Measurements from ENCODE around the gene SYF2.
"Not testable (repeated sequence)": the region's sequence is repeated elsewhere in the genome, so short reads cannot be mapped to it uniquely, and the experiment has no call there.

Gene SYF2

DNA sequence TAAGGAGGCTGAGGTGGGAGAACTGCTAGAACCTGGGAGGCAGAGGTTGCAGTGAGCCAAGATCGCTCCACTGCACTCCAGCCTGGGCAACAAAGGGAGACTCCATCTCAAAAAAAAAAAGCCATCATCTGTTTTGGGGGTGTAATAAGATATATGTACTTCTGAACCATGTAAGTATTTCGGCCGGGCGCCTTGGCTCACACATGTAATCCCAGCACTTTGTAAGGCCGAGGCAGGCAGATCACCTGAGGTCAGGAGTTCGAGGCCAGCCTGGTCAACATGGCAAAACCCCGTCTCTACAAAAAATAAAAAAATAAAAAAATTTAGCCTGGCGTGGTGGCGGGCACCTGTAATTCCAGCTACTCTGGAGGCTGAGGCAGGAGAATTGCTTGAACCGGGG, 3.1 kb upstream of the SYF2 start:
- CTCF ChIA-PET = interaction anchor here (0.6 kb wide), 1 partner anchor 271 kb away, joined by 3 read pairs; no protein-coding TSS in a partner anchor
- WGBS (ENCODE audit: insufficient coverage) = 98% methylated on average over 9 of the region's 10 CpGs
- DNase-seq; H3K27me3 ChIP-seq (replicated peaks in 2 of 5; ENCODE audit: control insufficient read depth in 4 of 5, insufficient read depth in 5 of 5, low read length in 4 of 5); H3K36me3 ChIP-seq (ENCODE audit: control insufficient read depth in 4 of 4, insufficient read depth in 4 of 4, low read length in 3 of 4); POLR2A ChIA-PET; H3K27ac ChIP-seq (ENCODE audit: insufficient read depth in 1 of 2, low read depth in 1 of 2, low read length in 2 of 2, poor library complexity in 1 of 2, severe bottlenecking in 2 of 2); H3K9me3 ChIP-seq (ENCODE audit: control extremely low read depth in 1 of 5, control insufficient read depth in 4 of 5, insufficient read depth in 2 of 5, low read depth in 1 of 5, low read length in 4 of 5); H3K4me3 ChIP-seq (ENCODE audit: control insufficient read depth in 1 of 7, extremely low read depth in 1 of 7, insufficient read depth in 4 of 7, low read depth in 2 of 7, low read length in 6 of 7): not testable (repeated sequence)
- H3K4me1 ChIP-seq (ENCODE audit: control extremely low read depth in 1 of 4, control insufficient read depth in 4 of 4, insufficient read depth in 4 of 4, low read length in 3 of 4) = peaks cover 18 to 60% (median 46%) of the 10 kb centered on the region in 4 experiments

DNA sequence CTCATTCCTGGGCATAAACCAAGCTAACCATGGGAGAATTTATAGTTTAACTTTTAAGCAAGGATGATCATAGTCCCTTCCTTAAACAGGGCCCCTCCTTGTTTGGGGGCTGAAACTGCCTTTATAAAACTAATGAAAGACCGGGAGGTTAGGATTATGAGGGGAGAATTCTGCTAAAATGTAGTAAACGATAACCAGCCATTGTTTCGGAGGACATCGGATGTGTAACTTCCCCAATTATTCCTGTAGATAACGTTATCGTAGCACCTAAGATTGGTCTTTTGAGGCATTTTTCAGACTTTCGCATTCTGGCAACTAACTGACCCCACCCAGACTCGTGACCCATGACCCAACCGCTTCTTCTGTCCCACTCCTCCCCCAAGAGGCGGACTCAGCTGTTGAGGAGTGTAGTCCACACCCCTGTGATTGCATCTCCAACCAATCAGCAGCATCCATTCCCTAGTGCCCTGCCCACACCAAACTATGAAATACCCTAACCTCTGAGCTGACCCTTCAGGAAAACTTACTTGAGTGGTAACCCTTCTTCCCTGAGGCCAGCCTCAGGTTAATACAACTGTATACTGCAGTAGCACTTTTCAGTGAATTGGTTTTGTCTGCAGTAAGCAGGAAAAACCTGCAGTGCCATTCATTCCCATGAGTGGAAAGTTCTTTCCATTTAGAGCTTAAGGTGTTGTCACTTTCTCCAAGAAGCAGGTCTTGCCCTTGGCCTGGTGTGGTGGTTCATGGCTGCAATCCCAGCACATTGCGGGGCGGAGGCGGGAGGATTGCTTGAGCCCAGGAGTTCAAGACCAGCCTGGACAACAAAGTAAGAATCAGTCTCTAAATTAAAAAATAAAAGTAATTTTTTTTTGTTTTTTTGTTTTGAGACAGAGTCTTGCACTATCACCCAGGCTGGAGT, 823 bp upstream of the SYF2 start:
- ChIA-PET CTCF (interaction anchor here (0.6 to 2.3 kb wide), 5 partner anchors 10 to 106 kb away, joined by 3 to 7 read pairs (median 3); no protein-coding TSS in a partner anchor), POLR2A (interaction anchor here (0.6 to 2.8 kb wide), 5 partner anchors 9 to 1671 kb away, joined by 3 to 24 read pairs (median 3); partner anchors contain the start of genes RSRP1 and RUNX3)
- 40% methylated on average over 5 of the region's 13 CpGs for WGBS (ENCODE audit: insufficient coverage)
- peak overlapping the region; percentile 92 to 100 (median 93) for H3K4me3 ChIP-seq (ENCODE audit: control insufficient read depth in 1 of 7, extremely low read depth in 1 of 7, insufficient read depth in 4 of 7, low read depth in 2 of 7, low read length in 6 of 7)
- DNase-seq = peak; percentile 79 to 87 (median 84)
- peaks cover 2 to 29% (median 21%) of the 10 kb centered on the region in 4 experiments for H3K36me3 ChIP-seq (ENCODE audit: control insufficient read depth in 4 of 4, insufficient read depth in 4 of 4, low read length in 3 of 4)
- H3K27ac ChIP-seq (ENCODE audit: insufficient read depth in 1 of 2, low read depth in 1 of 2, low read length in 2 of 2, poor library complexity in 1 of 2, severe bottlenecking in 2 of 2) = peak overlapping the region; percentile 84 to 96
- no peaks in the 10 kb centered on the region for H3K27me3 ChIP-seq (replicated peaks in 2 of 5; ENCODE audit: control insufficient read depth in 4 of 5, insufficient read depth in 5 of 5, low read length in 4 of 5)
- H3K4me1 ChIP-seq (ENCODE audit: control extremely low read depth in 1 of 4, control insufficient read depth in 4 of 4, insufficient read depth in 4 of 4, low read length in 3 of 4) = peaks cover 13 to 47% (median 37%) of the 10 kb centered on the region in 4 experiments
- no peaks in the 10 kb centered on the region for H3K9me3 ChIP-seq (ENCODE audit: control extremely low read depth in 1 of 5, control insufficient read depth in 4 of 5, insufficient read depth in 2 of 5, low read depth in 1 of 5, low read length in 4 of 5)

DNA sequence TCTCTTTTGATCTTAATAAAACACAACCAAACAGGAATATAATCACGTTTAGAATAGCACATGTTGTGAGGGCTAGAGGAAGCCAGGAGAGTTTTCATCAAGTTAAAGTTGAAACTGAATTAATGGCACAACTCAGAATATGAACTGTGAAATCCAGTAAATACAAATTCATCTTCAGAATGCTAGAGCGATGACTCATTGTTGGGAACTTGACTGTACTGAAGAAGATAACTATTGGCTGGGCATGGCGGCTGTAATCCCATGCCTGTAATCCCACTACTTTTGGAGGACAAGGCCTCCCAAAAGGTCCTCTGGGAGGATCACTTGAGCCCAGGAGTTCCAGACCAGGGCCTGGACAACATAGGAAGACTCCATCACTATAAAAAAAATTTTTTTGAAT, 8.8 kb downstream of the SYF2 start:
- Histone ChIP-seq H3K36me3 (ENCODE audit: control insufficient read depth in 4 of 4, insufficient read depth in 4 of 4, low read length in 3 of 4) (peaks cover 15 to 73% (median 39%) of the 10 kb centered on the region in 4 experiments), H3K27ac (ENCODE audit: insufficient read depth in 1 of 2, low read depth in 1 of 2, low read length in 2 of 2, poor library complexity in 1 of 2, severe bottlenecking in 2 of 2) (no peak overlapping the region), H3K4me3 (ENCODE audit: control insufficient read depth in 1 of 7, extremely low read depth in 1 of 7, insufficient read depth in 4 of 7, low read depth in 2 of 7, low read length in 6 of 7) (no peak overlapping the region), H3K9me3 (ENCODE audit: control extremely low read depth in 1 of 5, control insufficient read depth in 4 of 5, insufficient read depth in 2 of 5, low read depth in 1 of 5, low read length in 4 of 5) (no peaks in the 10 kb centered on the region), H3K27me3 (replicated peaks in 2 of 5; ENCODE audit: control insufficient read depth in 4 of 5, insufficient read depth in 5 of 5, low read length in 4 of 5) (no peaks in the 10 kb centered on the region), H3K4me1 (ENCODE audit: control extremely low read depth in 1 of 4, control insufficient read depth in 4 of 4, insufficient read depth in 4 of 4, low read length in 3 of 4) (no peaks in the 10 kb centered on the region)
- ChIA-PET CTCF (interaction anchor here (1.1 kb wide), 1 partner anchor 21 kb away, joined by 3 read pairs; no protein-coding TSS in a partner anchor), POLR2A (no interaction called here)
- no peak for DNase-seq
- 100% methylated on average over 2 of the region's 3 CpGs for WGBS (ENCODE audit: insufficient coverage)

DNA sequence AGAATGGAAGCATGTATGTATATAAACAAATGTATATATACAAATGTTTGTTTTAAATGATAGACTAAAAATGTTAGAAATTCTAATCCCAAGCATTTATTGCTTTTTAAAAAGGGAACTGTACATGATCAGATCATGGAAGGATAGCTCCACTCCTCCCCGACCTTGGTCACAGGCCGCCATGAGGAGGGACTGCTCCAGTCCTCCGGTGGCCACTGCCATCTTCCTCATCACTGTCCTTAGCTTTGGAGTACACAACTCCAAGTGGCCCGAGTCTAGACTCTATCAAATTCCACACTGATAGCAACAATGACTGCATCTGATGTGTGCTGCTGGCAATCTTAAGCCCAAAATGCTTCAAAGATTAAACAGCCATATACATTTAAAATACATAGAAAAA, 9.7 kb downstream of the SYF2 start:
- Histone ChIP-seq H3K9me3 (ENCODE audit: control extremely low read depth in 1 of 5, control insufficient read depth in 4 of 5, insufficient read depth in 2 of 5, low read depth in 1 of 5, low read length in 4 of 5) (no peaks in the 10 kb centered on the region), H3K36me3 (ENCODE audit: control insufficient read depth in 4 of 4, insufficient read depth in 4 of 4, low read length in 3 of 4) (peaks cover 11 to 65% (median 35%) of the 10 kb centered on the region in 4 experiments), H3K27me3 (replicated peaks in 2 of 5; ENCODE audit: control insufficient read depth in 4 of 5, insufficient read depth in 5 of 5, low read length in 4 of 5) (no peaks in the 10 kb centered on the region), H3K4me3 (ENCODE audit: control insufficient read depth in 1 of 7, extremely low read depth in 1 of 7, insufficient read depth in 4 of 7, low read depth in 2 of 7, low read length in 6 of 7) (no peak overlapping the region), H3K27ac (ENCODE audit: insufficient read depth in 1 of 2, low read depth in 1 of 2, low read length in 2 of 2, poor library complexity in 1 of 2, severe bottlenecking in 2 of 2) (no peak overlapping the region), H3K4me1 (ENCODE audit: control extremely low read depth in 1 of 4, control insufficient read depth in 4 of 4, insufficient read depth in 4 of 4, low read length in 3 of 4) (no peaks in the 10 kb centered on the region)
- ChIA-PET CTCF (interaction anchor here (0.9 to 1.1 kb wide), 3 partner anchors 16 to 20 kb away, joined by 3 read pairs; no protein-coding TSS in a partner anchor), POLR2A (interaction anchor here (0.6 to 0.9 kb wide), 3 partner anchors 9 to 721 kb away, joined by 3 read pairs; partner anchors contain the start of genes RSRP1 and SYF2)
- WGBS (ENCODE audit: insufficient coverage) = 98% methylated on average over 4 of the region's 4 CpGs
- DNase-seq = no peak

DNA sequence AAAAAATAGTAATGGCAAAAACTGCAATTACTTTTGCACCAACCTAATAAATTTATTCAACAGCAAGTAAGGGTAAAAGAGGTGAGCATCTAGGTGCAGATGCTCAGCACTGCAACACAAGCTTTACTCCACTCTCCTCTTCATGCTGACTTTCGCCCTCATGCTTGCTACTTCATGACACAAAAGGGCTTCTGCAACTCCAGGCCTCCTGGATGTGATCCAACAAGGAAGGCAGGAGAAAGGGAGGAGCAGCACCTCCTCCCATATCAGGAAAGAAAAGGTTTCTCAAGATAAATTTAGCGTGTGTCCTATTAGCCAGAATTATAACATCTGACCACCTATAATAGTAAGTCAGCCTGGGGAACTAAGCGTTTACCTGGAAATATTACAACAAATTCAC, 11.6 kb downstream of the SYF2 start:
- Histone ChIP-seq H3K9me3 (ENCODE audit: control extremely low read depth in 1 of 5, control insufficient read depth in 4 of 5, insufficient read depth in 2 of 5, low read depth in 1 of 5, low read length in 4 of 5) (no peaks in the 10 kb centered on the region), H3K4me3 (ENCODE audit: control insufficient read depth in 1 of 7, extremely low read depth in 1 of 7, insufficient read depth in 4 of 7, low read depth in 2 of 7, low read length in 6 of 7) (no peak overlapping the region), H3K36me3 (ENCODE audit: control insufficient read depth in 4 of 4, insufficient read depth in 4 of 4, low read length in 3 of 4) (peaks cover 9 to 49% (median 24%) of the 10 kb centered on the region in 4 experiments), H3K4me1 (ENCODE audit: control extremely low read depth in 1 of 4, control insufficient read depth in 4 of 4, insufficient read depth in 4 of 4, low read length in 3 of 4) (peaks cover 0 to 14% (median 12%) of the 10 kb centered on the region in 4 experiments), H3K27me3 (replicated peaks in 2 of 5; ENCODE audit: control insufficient read depth in 4 of 5, insufficient read depth in 5 of 5, low read length in 4 of 5) (no peaks in the 10 kb centered on the region), H3K27ac (ENCODE audit: insufficient read depth in 1 of 2, low read depth in 1 of 2, low read length in 2 of 2, poor library complexity in 1 of 2, severe bottlenecking in 2 of 2) (no peak overlapping the region)
- ChIA-PET POLR2A (no interaction called here), CTCF (interaction anchor here (1.0 to 1.4 kb wide), 2 partner anchors 10 to 15 kb away, joined by 3 read pairs; no protein-coding TSS in a partner anchor)
- no peak for DNase-seq
- WGBS (ENCODE audit: insufficient coverage) = 100% methylated on average over 1 of the region's 3 CpGs

DNA sequence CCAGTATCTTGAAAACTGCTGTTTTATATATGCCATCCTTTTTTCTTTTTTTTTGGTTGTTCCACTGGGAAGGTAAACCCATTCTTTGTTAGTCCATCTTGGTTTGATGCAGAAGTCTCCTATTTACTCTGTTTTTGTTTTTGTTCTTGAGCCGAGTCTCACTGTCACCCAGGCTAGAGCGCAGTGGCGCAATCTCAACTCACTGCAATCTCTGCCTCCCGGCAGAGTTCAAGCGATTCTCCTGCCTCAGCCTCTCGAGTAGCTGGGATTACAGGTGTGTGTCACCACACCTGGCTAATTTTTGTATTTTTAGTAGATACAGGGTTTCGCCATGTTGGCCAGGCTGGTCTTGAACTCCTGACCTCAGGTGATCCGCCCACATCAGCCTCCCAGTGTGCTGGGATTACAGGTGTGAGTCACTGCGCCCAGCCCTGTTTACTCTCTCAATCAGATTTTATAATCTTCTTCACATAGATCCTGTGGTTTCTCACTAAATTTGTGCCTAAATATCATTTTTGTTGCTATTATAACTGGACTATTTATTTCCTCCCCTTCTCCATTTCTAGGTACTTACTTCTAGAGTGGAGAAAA, 12.5 kb downstream of the SYF2 start:
- H3K4me1 ChIP-seq (ENCODE audit: control extremely low read depth in 1 of 4, control insufficient read depth in 4 of 4, insufficient read depth in 4 of 4, low read length in 3 of 4) = peaks cover 0 to 14% (median 12%) of the 10 kb centered on the region in 4 experiments
- peaks cover 6 to 43% (median 21%) of the 10 kb centered on the region in 4 experiments for H3K36me3 ChIP-seq (ENCODE audit: control insufficient read depth in 4 of 4, insufficient read depth in 4 of 4, low read length in 3 of 4)
- 100% methylated on average over 7 of the region's 9 CpGs for WGBS (ENCODE audit: insufficient coverage)
- ChIA-PET POLR2A (interaction anchor here (0.7 kb wide), 1 partner anchor 273 kb away, joined by 6 read pairs; no protein-coding TSS in a partner anchor), CTCF (interaction anchor here (1.0 to 1.4 kb wide), 2 partner anchors 9 to 12 kb away, joined by 3 to 4 read pairs; partner anchors contain the start of gene SYF2)
- no peaks in the 10 kb centered on the region for H3K27me3 ChIP-seq (replicated peaks in 2 of 5; ENCODE audit: control insufficient read depth in 4 of 5, insufficient read depth in 5 of 5, low read length in 4 of 5)
- H3K4me3 ChIP-seq (ENCODE audit: control insufficient read depth in 1 of 7, extremely low read depth in 1 of 7, insufficient read depth in 4 of 7, low read depth in 2 of 7, low read length in 6 of 7) = no peak overlapping the region
- no peak for DNase-seq
- no peak overlapping the region for H3K27ac ChIP-seq (ENCODE audit: insufficient read depth in 1 of 2, low read depth in 1 of 2, low read length in 2 of 2, poor library complexity in 1 of 2, severe bottlenecking in 2 of 2)
- no peaks in the 10 kb centered on the region for H3K9me3 ChIP-seq (ENCODE audit: control extremely low read depth in 1 of 5, control insufficient read depth in 4 of 5, insufficient read depth in 2 of 5, low read depth in 1 of 5, low read length in 4 of 5)
